ENCODE results near the gene FZR1.

FZR1 gene

GRCh38 chr19:3505598-3506383 is at the start of gene FZR1:
FZR1 (plus strand) TSS chr19:3506311; CDS start chr19:3522990, 16,679 bp downstream.
- H3K36me3 ChIP-seq = peaks cover 31% of the 10 kb centered on the region
- peak; percentile 99 for DNase-seq
- TF ChIP-seq CTCF (IDR thresholded peaks at IDR 0.05; ENCODE audit: low read depth, low read length) = no peak
- H3K4me3 ChIP-seq (ENCODE audit: low read depth, low read length) = peak within 1 kb of the TSS; percentile 79
- H3K9me3 ChIP-seq (ENCODE audit: severe bottlenecking) = no peaks in the 10 kb centered on the region
- peak within 1 kb of the TSS; percentile 89 for H3K27ac ChIP-seq
- no peaks in the 10 kb centered on the region for H3K27me3 ChIP-seq (ENCODE audit: insufficient read depth, low read depth, severe bottlenecking)

- H3K9me3 ChIP-seq (ENCODE audit: severe bottlenecking) = no peaks in the 10 kb centered on the region
- H3K27ac ChIP-seq = no peak overlapping the region
- H3K36me3 ChIP-seq = peaks cover 35% of the 10 kb centered on the region
- TF ChIP-seq CTCF (IDR thresholded peaks at IDR 0.05; ENCODE audit: low read depth, low read length) = no peak
- no peaks in the 10 kb centered on the region for H3K27me3 ChIP-seq (ENCODE audit: insufficient read depth, low read depth, severe bottlenecking)
- H3K4me3 ChIP-seq (ENCODE audit: low read depth, low read length) = no peak overlapping the region
- DNase-seq = no peak
Measured at GRCh38 chr19:3456925-3457527, 49.1 kb upstream of the FZR1 start.

GRCh38 chr19:3457528-3458228 is 48.4 kb upstream of the FZR1 start:
- Histone ChIP-seq H3K36me3 (peaks cover 32% of the 10 kb centered on the region), H3K27ac (no peak overlapping the region), H3K9me3 (ENCODE audit: severe bottlenecking) (no peaks in the 10 kb centered on the region), H3K27me3 (ENCODE audit: insufficient read depth, low read depth, severe bottlenecking) (no peaks in the 10 kb centered on the region), H3K4me3 (ENCODE audit: low read depth, low read length) (no peak overlapping the region)
- no peak for DNase-seq
- no peak for TF ChIP-seq CTCF (IDR thresholded peaks at IDR 0.05; ENCODE audit: low read depth, low read length)

- no peak for DNase-seq
- TF ChIP-seq CTCF (IDR thresholded peaks at IDR 0.05; ENCODE audit: low read depth, low read length) = no peak
- no peaks in the 10 kb centered on the region for H3K9me3 ChIP-seq (ENCODE audit: severe bottlenecking)
- peaks cover 26% of the 10 kb centered on the region for H3K36me3 ChIP-seq
- H3K27ac ChIP-seq = no peak overlapping the region
- H3K4me3 ChIP-seq (ENCODE audit: low read depth, low read length) = no peak overlapping the region
- H3K27me3 ChIP-seq (ENCODE audit: insufficient read depth, low read depth, severe bottlenecking) = no peaks in the 10 kb centered on the region
Measured at GRCh38 chr19:3458229-3459088, 47.7 kb upstream of the FZR1 start.

- no peak for DNase-seq
- Histone ChIP-seq H3K9me3 (ENCODE audit: severe bottlenecking) (no peaks in the 10 kb centered on the region), H3K27me3 (ENCODE audit: insufficient read depth, low read depth, severe bottlenecking) (no peaks in the 10 kb centered on the region), H3K36me3 (peaks cover 23% of the 10 kb centered on the region), H3K27ac (no peak overlapping the region), H3K4me3 (ENCODE audit: low read depth, low read length) (no peak overlapping the region)
- no peak for TF ChIP-seq CTCF (IDR thresholded peaks at IDR 0.05; ENCODE audit: low read depth, low read length)
Measured at GRCh38 chr19:3459089-3459881, 46.8 kb upstream of the FZR1 start.

Measured in WERI-Rb-1 (cell line).